ENCODE data around the gene SRMS.

Gene SRMS

DNA sequence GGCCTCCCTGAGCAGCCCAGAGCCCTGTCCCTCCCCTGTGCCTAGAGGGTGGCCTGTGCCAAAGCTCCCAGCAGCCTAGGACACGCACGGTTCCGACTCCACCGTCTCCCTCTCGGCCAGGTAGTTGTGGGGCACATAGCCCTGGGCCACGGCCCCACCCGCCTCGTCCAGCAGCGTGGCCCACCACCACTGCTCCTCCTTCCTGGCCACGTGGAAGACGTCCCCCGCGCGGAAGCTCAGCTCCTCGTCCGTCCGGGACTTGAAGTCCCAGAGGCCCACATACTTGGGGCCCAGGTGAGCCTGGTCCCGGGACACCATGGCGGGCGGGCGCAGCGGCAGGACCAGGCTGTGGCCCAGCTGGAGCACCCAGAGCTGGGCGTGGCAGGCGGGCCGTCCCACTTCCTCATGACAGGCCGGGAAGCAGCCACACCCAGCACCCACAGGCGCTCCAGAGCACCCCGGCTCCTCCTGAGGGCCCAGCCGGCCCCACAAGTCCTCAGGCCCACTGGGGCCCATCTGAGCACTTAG is 10.5 kb downstream of the SRMS start, which contains the start of gene PTK6:
Gene PTK6 (minus strand): TSS at position 380 of the 528 bp plus-strand sequence. CDS start 62 bp downstream, at position 318.
- peak in 1 of 2 experiments; percentile 17 for DNase-seq

DNA sequence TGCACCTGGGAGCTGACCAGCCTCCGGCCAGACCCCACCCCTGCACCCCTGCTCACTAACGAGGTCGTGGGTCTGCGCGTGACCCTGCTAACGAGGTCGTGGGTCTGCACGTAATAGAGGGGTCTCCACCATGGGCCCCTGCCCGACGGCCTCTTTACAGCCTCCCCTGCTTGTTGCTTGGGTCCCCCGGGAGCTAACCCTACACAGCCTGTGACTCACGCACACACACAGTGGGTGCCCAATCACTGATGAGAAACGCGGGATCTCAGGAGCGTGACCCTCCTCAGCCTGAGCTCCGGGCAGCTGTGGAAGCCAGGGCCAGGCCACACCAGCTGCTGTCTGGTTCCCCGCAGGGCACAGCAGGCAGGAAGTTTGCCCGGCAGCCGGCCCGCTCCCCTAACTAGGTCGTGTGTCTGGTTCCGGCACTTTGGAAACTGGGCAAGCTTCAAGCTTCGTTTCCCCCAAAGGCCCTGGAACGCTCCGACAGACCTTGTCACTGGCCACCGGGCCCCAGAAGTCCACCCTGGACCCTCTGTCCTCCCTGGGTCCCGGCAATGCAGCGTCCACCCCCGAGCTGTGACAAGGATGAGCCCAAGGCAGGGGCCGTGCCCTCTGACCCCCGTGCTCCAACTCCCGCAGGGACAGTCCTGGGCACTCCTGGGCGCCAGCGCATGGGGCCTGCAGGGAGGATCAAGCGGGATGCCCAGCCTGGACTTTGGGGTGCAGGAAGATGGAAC is 11.1 kb downstream of the SRMS start:
- DNase-seq = no peak

DNA sequence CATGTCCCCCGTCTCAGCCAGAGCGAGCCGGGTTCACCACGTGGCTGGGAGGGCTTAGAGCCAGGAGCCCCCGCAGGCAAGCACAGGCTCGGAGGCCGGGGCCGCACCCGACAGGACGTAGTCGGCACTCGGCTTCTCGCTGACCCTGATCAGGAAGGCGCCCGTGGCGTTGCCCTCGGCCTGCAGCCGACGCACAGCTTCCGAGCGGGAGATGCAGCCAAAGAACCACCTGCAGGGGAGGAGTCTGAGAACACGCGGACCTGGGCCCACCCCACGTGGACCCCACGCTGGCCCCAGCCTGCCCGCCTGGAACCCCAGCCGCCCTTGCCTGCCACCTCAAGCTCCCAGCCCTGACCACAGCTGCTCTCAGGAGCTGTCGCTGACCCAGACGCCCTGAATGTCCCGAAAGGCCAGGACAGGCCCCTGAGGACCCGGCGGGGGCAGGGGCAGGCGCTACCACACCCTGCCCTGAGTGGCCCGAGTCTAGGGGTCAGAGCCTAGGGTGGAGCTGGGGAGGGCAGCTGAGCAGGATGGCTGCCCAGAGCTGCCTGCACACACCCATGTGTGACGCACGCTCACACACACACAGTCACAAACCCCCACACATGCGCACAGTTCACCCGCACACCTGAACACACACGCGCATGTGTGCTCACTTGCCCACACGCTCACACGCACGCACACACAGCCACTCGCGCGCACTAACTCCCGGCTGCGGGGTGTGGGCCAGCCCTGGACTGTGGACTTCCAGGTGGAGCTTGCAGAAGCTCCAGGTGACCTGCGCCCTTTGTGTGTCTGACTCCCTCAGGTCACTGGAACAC is 12.5 kb downstream of the SRMS start:
- no peak for DNase-seq

DNA sequence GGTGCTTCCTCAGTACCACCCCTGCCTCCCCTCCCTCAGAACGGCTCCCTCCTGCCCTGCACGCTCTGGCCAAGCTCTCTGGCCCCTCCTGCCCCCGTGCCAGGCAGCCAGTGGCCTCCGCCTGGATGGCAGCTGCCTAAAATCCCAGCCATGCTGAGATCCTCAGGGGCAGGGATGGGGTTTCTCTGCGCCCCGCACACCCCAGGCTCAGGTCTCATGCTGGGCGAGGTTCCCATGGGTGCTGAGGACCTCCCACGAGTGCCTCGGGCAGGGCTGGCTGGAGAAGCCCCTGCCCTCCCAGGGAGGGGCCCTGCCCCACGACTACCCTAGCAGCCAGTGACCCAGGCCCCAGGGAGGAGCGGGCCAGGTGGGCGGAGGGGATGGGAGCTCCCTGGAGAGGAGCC is 13.1 kb downstream of the SRMS start:
- DNase-seq = no peak

DNA sequence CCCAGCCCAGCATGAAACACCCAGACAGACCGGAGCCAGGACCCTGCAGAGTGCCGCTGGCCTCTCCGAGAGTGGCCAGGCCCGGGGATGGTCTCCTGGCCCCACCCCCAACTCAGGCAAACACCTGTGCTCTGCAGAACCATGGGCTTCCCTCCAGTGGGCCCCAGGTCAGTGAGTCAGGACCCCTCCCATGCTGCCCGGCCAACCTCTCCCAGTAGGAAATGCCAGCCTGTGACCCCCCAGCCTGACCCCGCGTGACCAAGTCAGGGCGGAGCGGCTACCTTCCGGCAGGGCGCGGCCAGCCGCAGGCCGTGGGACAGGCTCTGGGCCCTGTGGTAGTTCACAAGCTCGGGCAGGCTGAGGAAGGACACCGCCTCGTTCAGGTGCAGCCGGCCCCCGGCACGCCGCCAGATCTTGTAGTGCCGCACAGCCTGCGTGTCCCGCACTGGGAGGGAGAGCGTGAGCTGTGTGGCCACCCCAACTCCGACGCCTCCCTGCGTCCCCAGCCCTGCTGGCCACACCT is 13.6 kb downstream of the SRMS start:
- DNase-seq = no peak

DNA sequence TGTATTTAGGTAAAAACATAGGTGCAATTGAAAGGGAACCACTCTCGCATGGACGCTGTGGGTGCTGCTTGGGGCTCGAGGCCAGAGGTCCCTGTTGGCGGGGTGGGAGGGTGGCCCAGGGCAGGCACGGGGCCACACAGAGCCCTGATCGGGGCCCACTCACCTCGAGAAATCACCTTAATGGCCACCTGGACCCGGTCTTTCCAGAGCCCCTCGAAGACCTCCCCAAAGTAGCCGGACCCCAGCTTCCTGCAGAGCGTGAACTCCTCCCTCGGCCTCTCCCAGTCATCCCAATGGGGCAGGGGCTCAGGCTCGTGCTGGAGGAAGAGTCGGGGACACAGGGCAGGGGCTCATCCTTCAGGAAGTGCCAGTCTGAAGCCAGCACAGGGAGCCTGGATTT is 14.2 kb downstream of the SRMS start:
- no peak for DNase-seq

DNA sequence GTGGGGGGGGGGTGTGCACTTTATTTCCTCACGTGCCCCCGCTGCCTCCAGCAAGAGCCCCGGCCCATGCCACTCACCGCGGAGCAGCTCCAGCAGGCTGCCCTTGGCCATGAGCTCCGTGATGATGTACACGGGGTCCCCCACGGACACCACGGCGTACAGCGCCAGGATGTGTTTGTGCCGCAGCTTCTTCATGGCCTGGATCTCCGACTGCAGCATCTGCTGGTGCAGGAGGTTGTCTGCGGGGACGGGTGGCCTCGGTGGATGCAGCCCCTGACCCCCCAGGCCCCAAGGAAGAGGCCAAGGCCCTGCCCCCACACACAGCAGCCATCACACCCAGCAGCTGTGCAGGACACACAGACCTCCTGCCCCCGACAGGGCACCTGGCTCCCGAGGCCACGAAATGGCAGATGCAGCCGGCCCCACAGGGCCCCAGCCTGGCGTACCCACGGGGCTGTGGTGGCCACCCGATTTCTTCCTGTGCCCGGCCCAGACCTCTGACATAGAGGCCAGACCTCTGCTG is 15.0 kb downstream of the SRMS start:
- DNase-seq = no peak

DNA sequence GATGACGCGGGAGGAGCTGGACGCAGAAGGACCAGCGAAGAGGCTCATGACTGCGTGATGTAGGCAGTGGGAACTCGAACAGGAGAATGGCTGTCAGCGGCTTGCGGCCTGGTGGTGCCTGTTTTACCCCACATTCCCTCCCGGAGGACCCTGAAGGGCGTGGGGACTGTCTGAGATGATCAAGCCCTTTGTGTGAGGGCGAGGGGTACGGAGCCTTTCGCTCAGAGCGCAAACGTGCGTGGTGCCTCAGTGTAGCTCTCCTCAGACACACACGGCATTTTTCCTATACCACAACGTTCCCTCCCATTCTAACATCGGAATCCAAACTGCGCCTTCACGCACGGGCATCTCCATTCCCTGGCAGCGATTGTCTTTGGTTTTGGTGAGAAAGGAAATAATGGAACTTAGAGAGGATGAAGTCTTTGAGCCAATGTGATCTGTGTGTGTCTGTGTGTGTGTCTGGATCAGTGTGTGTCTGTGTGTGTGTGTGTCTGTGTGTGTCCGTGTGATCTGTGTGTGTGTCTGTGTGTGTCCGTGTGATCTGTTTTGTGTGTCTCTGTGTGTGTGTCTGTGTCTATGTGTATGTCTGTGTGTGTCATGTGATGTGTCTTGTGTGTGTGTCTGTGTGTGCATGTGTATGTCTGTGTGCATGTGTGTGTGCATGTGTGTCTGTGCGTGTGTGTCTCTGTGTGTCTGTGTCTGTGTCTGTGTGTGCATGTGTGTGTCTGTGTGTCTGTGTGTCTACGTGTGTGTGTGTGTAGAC is 15.7 kb downstream of the SRMS start:
- DNase-seq = no peak

DNA sequence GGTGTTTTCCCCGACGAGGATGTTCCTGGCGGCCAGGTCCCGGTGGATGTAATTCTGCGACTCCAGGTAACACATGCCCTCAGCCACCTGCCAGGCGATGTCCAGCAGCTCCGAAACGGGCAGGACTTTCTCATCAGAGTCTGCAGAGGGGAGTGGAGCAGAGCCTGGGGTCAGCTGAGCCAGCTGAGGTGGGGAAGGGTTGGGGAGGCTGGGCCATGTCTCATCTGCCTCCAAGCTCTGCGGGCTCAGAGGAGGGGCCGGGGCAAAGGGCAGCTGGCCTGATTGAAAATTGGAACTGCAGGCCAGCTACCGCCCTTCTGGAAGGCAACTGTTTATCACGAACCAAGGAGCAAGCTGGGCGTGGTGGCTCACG is 16.8 kb downstream of the SRMS start:
- DNase-seq = no peak

DNA sequence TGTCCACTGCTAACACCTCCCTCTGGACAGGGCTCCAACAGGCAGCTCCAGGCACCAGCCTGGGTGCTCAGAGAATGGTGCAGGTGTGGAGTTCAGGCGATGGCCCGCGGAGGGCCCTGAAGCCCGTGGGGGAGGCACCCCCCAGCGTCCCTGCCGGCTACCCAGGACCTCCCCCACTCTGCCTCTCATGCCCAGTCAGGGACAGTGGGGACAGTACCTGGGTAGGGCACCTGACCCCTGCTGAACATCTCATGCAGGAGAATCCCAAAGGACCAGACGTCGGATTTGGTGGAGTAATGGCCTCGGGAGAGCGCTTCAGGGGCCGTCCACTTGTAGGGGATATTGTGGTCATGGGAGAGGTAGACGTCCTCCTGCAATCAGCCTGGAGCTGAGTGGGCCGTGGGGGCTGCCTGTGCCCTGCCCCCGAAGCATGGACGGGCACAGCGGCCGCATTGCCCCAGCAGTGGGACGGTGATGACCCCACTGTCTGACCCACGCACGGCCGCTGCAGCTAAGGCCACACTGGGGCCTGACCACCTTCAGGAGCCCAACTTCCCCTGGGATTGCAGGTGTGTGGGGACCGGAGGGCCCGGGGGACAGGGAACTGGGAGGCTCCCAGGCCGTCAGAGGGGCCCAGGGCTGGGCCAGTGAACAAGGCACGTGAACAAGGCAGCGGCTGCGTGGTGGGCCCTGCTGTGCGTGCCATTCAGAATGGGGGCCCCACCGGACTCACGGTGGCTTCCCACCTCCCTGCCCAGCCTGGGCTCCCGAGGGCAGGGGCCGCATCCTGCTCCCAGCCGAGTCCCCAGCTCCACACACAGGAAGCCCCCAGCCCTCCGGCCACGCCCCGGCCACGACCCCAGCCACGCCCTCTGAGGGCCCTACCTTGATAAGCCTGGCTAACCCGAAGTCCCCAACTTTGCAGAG is 17.4 kb downstream of the SRMS start:
- DNase-seq = no peak

DNA sequence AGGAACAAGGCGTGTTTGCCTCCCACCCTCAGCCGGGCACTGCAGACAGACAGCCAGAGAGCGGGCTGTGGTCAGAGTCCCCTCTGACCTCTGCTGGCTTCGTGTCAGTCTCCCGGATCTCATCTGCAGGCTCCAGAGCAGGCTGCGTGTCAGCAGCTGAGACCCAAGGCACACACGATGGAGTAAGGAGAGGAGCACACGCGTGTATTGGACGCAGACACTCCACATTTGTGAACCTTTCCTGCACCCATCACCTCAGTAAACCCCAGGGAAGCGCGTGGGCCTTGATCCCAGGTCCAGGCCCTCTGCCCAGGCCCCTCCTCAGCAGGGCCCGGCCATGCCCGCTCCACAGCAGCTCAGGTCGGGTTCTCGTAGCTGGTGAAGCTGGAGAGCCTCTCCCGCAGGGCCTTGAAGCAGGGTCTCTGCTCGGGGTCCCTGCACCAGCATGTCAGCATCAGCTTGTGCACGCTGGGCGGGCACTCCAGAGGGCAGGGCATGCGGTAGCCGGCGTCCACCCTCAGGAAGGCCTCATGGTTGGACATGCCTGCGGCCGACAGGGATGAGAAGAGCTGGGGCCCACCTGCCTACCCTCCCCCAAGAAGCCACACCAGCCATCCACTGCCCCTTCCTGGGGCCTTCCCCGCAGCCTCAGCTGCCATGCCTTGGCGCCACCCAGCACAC is 18.2 kb downstream of the SRMS start:
- no peak for DNase-seq

DNA sequence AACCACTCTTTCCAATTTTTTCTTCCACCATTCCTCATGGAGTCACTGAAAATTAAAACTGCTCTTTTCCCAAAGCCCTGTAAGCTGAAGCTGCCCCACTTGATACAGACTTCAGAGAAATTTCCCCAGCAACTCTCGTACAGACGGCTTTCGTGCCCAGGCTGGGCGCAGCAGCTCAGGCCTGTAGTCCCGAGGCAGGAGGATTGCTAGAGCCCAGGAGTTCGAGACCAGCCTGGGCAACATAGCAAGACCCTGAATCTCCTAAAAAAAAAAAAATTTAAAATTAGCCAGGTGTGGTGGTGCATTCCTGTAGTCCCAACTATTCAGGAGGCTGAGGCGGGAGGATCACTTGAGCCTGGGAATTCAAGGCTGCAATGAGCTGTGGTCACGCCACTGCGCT is 20.4 kb downstream of the SRMS start:
- DNase-seq = no peak

DNA sequence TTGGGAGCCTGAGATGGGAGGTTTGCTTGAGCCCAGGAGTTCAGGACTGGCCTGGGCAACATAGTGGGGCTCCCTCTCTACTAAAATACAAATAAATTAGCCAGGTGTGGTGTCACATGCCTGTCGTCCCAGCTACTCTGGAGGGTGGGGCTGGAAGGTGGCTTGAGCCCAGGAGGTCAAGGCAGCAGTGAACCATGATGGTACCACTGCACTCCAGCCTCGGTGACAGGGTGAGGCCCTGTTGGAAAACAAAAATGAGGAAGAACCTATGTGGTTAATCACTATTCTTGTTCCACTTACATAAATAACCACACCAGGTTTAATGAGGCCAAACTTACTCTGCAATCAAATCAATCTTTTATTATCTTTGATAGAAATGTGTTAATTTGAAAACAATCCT is 21.6 kb downstream of the SRMS start:
- DNase-seq = no peak

DNA sequence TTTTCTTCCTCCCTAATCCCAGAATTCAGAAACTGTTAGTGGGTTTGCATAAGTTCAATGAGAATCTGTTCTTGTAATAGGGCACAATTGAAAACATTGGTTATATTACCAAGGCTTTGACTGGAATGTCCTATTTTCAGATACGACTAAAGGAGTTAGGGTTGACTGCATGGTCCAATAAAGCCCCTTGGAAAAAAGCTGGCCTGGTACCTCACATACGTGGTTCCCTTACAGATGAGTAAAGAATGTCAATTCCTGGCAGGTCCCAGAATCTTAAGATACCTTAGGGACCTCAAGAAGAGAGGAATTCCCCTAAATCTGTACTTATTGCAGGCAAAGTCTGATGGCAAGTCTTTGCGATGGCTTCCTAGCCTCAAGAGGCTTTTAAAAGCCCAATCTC is 22.4 kb downstream of the SRMS start:
- no peak for DNase-seq

DNA sequence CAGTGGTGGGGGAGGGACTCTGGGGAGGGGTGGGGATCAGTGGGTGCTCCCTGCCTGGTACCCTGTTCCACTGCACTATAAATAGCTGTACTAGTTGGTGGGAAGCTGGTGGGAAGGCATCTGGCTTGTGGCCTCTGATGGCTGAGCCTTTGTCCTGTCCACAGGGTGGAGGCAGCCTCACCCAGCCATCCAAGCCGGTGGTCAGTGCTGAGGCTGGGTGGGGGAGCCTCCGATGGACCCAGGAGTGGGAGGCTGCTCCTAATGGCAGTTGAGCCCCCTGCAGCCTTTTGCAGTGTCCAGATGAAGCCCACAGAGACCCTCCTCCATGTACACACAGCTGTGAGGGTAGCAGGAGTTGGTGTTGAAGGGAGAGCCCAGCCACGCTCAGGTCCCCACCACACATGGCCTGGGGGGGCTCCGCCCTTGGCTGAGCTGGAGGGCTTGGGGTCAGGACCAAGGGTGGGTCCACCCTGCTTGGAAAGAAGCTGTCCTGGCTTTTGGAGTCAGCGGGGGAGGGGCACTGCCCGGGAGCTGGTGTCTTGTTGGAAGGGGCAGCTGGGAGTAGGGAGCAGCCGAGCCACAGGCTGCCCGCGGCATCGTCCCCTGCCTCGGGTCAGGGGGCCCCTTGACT is 24.5 kb downstream of the SRMS start:
- DNase-seq = no peak

DNA sequence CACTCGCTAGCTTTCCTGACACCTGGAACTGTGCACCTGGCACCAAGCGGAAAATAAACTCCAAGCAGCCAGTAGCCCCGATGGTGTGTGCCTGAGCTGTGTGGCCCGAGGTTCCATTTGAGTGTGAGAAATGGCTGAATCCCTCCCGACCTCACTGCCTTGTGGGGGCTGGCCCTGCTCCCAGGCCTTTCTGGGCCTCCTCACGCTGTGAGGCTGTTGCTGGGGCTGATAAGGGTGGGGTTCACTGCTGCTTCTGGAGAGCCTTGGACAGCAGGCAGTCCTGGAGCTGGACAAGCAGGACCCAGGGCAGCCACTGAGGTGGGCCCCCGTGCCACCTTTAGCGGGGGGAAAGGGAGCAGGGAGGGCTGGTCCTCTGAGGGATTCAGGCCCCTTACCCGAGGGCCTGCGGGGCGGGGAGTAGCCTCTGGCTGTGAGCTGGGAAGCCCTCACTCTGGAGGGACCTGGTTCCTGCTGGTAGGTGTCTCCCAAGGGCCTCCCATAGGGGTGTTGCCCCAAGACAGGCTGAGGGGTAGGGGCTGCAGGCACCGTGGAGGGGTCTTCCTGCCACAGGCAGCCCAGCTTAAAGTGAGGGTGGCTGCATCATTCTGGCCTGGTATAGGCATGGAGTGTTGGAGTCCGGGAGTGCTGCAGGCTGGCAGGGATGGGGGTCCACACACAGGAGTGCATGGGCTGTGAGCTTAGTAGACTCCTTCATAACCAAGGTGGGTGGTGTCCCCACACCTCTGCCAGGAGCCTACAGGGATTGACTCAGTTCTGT is 25.3 kb downstream of the SRMS start:
- DNase-seq = no peak

DNA sequence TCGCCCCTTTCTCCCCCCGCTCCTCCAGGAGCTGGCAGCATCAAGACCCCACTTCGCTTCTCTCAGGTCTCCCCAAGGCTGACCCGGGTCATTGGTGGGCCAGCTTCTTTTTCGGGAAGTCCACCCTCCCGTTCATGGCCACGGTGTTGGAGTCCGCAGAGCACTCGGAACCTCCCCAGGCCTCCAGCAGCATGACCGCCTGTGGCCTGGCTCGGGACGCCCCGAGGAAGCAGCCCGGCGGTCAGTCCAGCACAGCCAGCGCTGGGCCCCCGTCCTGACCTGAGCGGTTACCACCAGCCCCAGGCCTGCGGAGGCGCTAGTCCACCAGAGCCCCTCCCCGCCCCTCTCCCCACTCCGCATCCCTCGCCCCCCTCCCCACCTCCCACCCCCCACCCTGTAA is 25.9 kb downstream of the SRMS start:
- DNase-seq = no peak

DNA sequence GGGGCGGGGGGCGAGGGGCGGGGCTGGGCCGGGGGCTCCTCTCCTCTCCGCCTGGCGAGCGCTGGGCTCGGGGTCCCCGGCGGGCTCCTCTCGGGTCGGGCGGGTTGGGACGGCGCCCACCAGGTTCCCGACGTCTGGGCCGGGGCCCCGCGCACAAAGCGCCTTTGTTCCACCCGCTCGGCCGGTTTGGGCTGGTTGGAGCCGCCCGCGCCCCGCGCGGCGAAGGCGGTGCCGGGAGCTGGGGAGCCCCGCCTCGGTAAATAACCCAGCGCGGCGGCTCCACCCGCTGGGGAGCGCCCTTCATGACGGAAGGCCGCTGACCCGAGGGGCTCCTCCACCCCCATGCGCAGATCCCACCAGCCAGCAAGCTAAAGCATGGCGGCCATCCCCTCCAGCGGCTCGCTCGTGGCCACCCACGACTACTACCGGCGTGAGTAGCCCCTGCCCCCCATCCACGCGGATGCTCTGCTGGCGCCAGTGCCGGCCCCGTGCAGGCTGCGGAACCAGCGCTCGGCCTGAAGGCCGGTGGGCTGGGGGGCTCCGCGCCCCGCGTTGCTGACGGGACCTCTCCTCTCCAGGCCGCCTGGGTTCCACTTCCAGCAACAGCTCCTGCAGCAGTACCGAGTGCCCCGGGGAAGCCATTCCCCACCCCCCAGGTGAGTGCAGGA is 26.5 kb downstream of the SRMS start:
- DNase-seq = no peak

DNA sequence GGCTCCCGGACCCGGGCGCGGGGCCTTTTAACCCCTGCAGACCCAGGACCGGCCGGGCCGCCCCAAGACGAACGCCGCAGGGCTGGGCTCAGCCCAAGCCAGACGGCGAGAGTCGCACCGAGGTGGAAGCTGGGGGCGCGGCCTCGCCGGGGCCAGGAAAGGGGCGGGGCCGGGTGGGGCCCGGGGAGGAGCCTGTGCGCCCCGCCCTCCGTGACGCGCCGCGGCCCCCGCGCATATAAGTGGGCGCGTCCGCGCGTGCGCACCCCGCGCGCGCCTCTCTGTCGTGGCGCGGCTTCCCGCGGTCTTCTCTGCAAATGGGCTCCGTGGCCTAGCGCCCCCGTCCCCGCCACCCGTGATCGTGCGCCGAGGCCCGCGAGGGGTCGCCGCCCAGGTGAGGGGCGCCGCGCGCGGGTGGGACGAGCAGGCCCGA is 27.0 kb downstream of the SRMS start, which contains the start of gene PPDPF:
Gene PPDPF (plus strand): TSS at position 262 of the 430 bp plus-strand sequence. CDS start 544 bp downstream, outside the sequence.
- DNase-seq = peak; percentile 27 to 32

Data from Kasumi-1 (cell line).